HepG2 (cell line): Measurements from ENCODE around the gene ZNF581. TPM values are rescaled to one million over a fixed set of nuclear protein-coding genes. Genes with fewer than 3 reads are reported as not detected.

Experiments used
- FOXJ3 ChIP-seq: sonication (generic); formaldehyde crosslinking; IDR thresholded peaks from 2 replicates; pipeline ENCODE4 v1.4.0; 2020; ENCODE audit warnings: missing genetic modification reagents, mild to moderate bottlenecking, borderline replicate concordance
- GABPA ChIP-seq, 2 experiments: IDR thresholded peaks; 2 replicates each; pipeline ENCODE4 v1.6.1; 2011 to 2016; ENCODE audit warnings: low read depth in 2 of 2, low read length in 1 of 2, missing biosample characterization in 1 of 2, missing genetic modification characterization in 1 of 2
- GTF2F1 ChIP-seq: fragments of 150-350 bp; IDR thresholded peaks from 2 replicates; pipeline ENCODE4 v1.6.1; 2014; ENCODE audit warnings: low read length
- HNRNPH1 ChIP-seq: fragments of 200-400 bp; formaldehyde crosslinking; optimal IDR thresholded peaks from 2 replicates; pipeline ENCODE3; 2017; ENCODE audit warnings: mild to moderate bottlenecking, low read depth, low read length
- IRX3 ChIP-seq: sonication (generic); formaldehyde crosslinking; IDR thresholded peaks from 2 replicates; pipeline ENCODE4 v1.8.1; 2023; ENCODE audit warnings: mild to moderate bottlenecking, low read depth, missing genetic modification reagents, borderline replicate concordance
- MEIS1 ChIP-seq: sonication (generic); formaldehyde crosslinking; IDR thresholded peaks from 2 replicates; pipeline ENCODE4 v1.9.0; 2021; ENCODE audit warnings: mild to moderate bottlenecking, missing genetic modification reagents, moderate library complexity, borderline replicate concordance
- NAIF1 ChIP-seq: sonication (generic); formaldehyde crosslinking; IDR thresholded peaks from 2 replicates; pipeline ENCODE4 v1.5.0; 2020; ENCODE audit warnings: mild to moderate bottlenecking, missing genetic modification reagents, borderline replicate concordance
- PHF21A ChIP-seq: sonication (generic); formaldehyde crosslinking; IDR thresholded peaks from 2 replicates; pipeline ENCODE4 v1.5.0; 2020; ENCODE audit warnings: mild to moderate bottlenecking, missing genetic modification reagents
- TAF1 ChIP-seq: sonication (generic); formaldehyde crosslinking; IDR thresholded peaks from 2 replicates; pipeline ENCODE4 v1.4.0; 2020; ENCODE audit warnings: missing genetic modification reagents
- TCF12 ChIP-seq, 2 experiments: fragments of 450-650 bp in 1 of 2; sonication (generic) in 1 of 2; formaldehyde crosslinking in 1 of 2; IDR thresholded peaks; 2 replicates each; pipeline versions ENCODE4 v1.6.1 to v1.8.0; 2017 to 2022; ENCODE audit warnings: antibody characterized with exemption in 1 of 2, mild to moderate bottlenecking in 1 of 2, missing genetic modification reagents in 1 of 2, moderate library complexity in 1 of 2
- ZBTB38 ChIP-seq: sonication (generic); formaldehyde crosslinking; IDR thresholded peaks from 2 replicates; pipeline ENCODE4 v1.5.1; 2020; ENCODE audit warnings: mild to moderate bottlenecking, missing genetic modification reagents
- ZFAT ChIP-seq: sonication (generic); formaldehyde crosslinking; conservative IDR thresholded peaks from 2 replicates; pipeline ENCODE4 v1.8.1; 2023; ENCODE audit warnings: missing genetic modification reagents, inconsistent platforms
- ZFY ChIP-seq: sonication (generic); formaldehyde crosslinking; IDR thresholded peaks from 2 replicates; pipeline ENCODE4 v1.4.0; 2020; ENCODE audit warnings: missing genetic modification reagents
- ZNF124 ChIP-seq: sonication (generic); formaldehyde crosslinking; IDR thresholded peaks from 2 replicates; pipeline ENCODE4 v1.4.0; 2020; ENCODE audit warnings: missing genetic modification reagents
- ZNF264 ChIP-seq: sonication (generic); formaldehyde crosslinking; IDR thresholded peaks from 2 replicates; pipeline ENCODE4 v1.4.0; 2020; ENCODE audit warnings: missing genetic modification reagents
- ZNF562 ChIP-seq: sonication (generic); formaldehyde crosslinking; IDR thresholded peaks from 2 replicates; pipeline ENCODE4 v1.8.0; 2022; ENCODE audit warnings: missing genetic modification reagents, borderline replicate concordance
- ZSCAN29 ChIP-seq: sonication (generic); formaldehyde crosslinking; conservative IDR thresholded peaks from 2 replicates; pipeline ENCODE4 v1.4.0; 2020; ENCODE audit warnings: mild to moderate bottlenecking, missing genetic modification reagents
- ZSCAN31 ChIP-seq: sonication (generic); formaldehyde crosslinking; IDR thresholded peaks from 2 replicates; pipeline ENCODE4 v1.5.0; 2020; ENCODE audit warnings: low read depth, mild to moderate bottlenecking, missing genetic modification reagents
- polyA plus RNA-seq, 8 experiments: library from polyadenylated mRNA; depleted of rRNA in 3 of 8; stranded (reverse) in 7 of 8; unstranded in 1 of 8; fragments of >200 nt; fragmentation: Illumina TruSeq in 4 of 8; extraction: Trizol in 4 of 8; gene quantifications; 2 replicates each; pipeline versions ENCODE4 v1.2.1 to v1.2.3, GENCODE V29; 2011 to 2016; ENCODE audit warnings: low read depth in 4 of 8, missing spikeins in 1 of 8, mixed read lengths in 1 of 8; ENCODE audit not compliant: insufficient read depth in 1 of 8
- total RNA-seq, 5 experiments: library from RNA; depleted of rRNA; stranded (reverse); fragments of >200 nt; fragmentation: Illumina TruSeq; extraction: Trizol; gene quantifications; 2 replicates each; pipeline ENCODE4 v1.2.3, GENCODE V29; 2016; ENCODE audit warnings: low read depth in 1 of 5
- TF ChIP-seq, protein P1 (sequence below): sonication (generic); formaldehyde crosslinking; IDR thresholded peaks from 2 replicates; pipeline ENCODE4 v1.4.0; 2020; ENCODE audit warnings: mild to moderate bottlenecking, missing genetic modification reagents
- TF ChIP-seq, protein P2 (sequence below): sonication (generic); formaldehyde crosslinking; conservative IDR thresholded peaks from 2 replicates; pipeline ENCODE4 v1.4.0; 2020; ENCODE audit warnings: missing genetic modification reagents
- TF ChIP-seq, protein P3 (sequence below): sonication (generic); formaldehyde crosslinking; IDR thresholded peaks from 2 replicates; pipeline ENCODE4 v1.8.0; 2023; ENCODE audit warnings: mild to moderate bottlenecking, missing genetic modification reagents
- TF ChIP-seq, protein P4 (sequence below): sonication (generic); formaldehyde crosslinking; IDR thresholded peaks from 2 replicates; pipeline ENCODE4 v1.8.1; 2022; ENCODE audit warnings: low read depth, mild to moderate bottlenecking, missing genetic modification reagents

Gene ZNF581
- total and polyA plus RNA-seq, 2 of the 13 experiments (the other 11 are each of a cell fraction or from before 2014, with no cell fraction given) = 19.6 to 49.5 TPM

GRCh38 chr19:55642153-55643002 lies 1.1 kb upstream of the ZNF581 start (continued):
- TF ChIP-seq TCF12 (IDR thresholded peaks at IDR 0.05) = no peak
- TF ChIP-seq TCF12 (CRISPR knock-in tag; IDR thresholded peaks at IDR 0.05) = no peak
- TF ChIP-seq, protein P1, sequence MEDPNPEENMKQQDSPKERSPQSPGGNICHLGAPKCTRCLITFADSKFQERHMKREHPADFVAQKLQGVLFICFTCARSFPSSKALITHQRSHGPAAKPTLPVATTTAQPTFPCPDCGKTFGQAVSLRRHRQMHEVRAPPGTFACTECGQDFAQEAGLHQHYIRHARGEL (CRISPR knock-in tag) = no peak
- TF ChIP-seq HNRNPH1 = no peak
- TF ChIP-seq ZNF562 (CRISPR knock-in tag) = no peak
- TF ChIP-seq ZSCAN29 (CRISPR knock-in tag) = no peak
- TF ChIP-seq ZFAT = no peak
- TF ChIP-seq, protein P2, sequence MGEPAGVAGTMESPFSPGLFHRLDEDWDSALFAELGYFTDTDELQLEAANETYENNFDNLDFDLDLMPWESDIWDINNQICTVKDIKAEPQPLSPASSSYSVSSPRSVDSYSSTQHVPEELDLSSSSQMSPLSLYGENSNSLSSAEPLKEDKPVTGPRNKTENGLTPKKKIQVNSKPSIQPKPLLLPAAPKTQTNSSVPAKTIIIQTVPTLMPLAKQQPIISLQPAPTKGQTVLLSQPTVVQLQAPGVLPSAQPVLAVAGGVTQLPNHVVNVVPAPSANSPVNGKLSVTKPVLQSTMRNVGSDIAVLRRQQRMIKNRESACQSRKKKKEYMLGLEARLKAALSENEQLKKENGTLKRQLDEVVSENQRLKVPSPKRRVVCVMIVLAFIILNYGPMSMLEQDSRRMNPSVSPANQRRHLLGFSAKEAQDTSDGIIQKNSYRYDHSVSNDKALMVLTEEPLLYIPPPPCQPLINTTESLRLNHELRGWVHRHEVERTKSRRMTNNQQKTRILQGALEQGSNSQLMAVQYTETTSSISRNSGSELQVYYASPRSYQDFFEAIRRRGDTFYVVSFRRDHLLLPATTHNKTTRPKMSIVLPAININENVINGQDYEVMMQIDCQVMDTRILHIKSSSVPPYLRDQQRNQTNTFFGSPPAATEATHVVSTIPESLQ = no peak
- TF ChIP-seq ZBTB38 (CRISPR knock-in tag) = peak; percentile 84
- TF ChIP-seq TAF1 (CRISPR knock-in tag) = no peak; the same call in 1 of the 2 replicates
- no peak for TF ChIP-seq GTF2F1
- TF ChIP-seq, protein P3, sequence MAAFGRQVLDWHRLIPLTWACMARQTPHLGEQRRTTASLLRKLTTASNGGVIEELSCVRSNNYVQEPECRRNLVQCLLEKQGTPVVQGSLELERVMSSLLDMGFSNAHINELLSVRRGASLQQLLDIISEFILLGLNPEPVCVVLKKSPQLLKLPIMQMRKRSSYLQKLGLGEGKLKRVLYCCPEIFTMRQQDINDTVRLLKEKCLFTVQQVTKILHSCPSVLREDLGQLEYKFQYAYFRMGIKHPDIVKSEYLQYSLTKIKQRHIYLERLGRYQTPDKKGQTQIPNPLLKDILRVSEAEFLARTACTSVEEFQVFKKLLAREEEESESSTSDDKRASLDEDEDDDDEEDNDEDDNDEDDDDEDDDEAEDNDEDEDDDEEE (CRISPR knock-in tag) = no peak; the same call in 1 of the 2 replicates
- no peak for TF ChIP-seq IRX3 (CRISPR knock-in tag)
- TF ChIP-seq PHF21A = no peak
- TF ChIP-seq, protein P4, sequence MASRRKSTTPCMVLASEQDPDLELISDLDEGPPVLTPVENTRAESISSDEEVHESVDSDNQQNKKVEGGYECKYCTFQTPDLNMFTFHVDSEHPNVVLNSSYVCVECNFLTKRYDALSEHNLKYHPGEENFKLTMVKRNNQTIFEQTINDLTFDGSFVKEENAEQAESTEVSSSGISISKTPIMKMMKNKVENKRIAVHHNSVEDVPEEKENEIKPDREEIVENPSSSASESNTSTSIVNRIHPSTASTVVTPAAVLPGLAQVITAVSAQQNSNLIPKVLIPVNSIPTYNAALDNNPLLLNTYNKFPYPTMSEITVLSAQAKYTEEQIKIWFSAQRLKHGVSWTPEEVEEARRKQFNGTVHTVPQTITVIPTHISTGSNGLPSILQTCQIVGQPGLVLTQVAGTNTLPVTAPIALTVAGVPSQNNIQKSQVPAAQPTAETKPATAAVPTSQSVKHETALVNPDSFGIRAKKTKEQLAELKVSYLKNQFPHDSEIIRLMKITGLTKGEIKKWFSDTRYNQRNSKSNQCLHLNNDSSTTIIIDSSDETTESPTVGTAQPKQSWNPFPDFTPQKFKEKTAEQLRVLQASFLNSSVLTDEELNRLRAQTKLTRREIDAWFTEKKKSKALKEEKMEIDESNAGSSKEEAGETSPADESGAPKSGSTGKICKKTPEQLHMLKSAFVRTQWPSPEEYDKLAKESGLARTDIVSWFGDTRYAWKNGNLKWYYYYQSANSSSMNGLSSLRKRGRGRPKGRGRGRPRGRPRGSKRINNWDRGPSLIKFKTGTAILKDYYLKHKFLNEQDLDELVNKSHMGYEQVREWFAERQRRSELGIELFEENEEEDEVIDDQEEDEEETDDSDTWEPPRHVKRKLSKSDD (CRISPR knock-in tag) = no peak
- no peak for TF ChIP-seq MEIS1 (CRISPR knock-in tag)
- no peak for TF ChIP-seq NAIF1
- TF ChIP-seq ZNF264 (CRISPR knock-in tag) = no peak
- TF ChIP-seq ZNF124 (CRISPR knock-in tag) = no peak
- peak; percentile 22 for TF ChIP-seq ZFY (CRISPR knock-in tag)
- no peak for TF ChIP-seq ZSCAN31 (CRISPR knock-in tag)
- no peak for TF ChIP-seq FOXJ3 (CRISPR knock-in tag)
- no peak for TF ChIP-seq GABPA (IDR thresholded peaks at IDR 0.05; ENCODE audit: low read depth, low read length)
- TF ChIP-seq GABPA (CRISPR knock-in tag; IDR thresholded peaks at IDR 0.05; ENCODE audit: low read depth) = no peak
